Neural cell (in vitro differentiated cells): ENCODE results near the gene ATN1. TPM values are rescaled to one million over a fixed set of nuclear protein-coding genes. Genes with fewer than 3 reads are reported as not detected.

Source experiments
- H2AFZ ChIP-seq: fragments of 200-600, 300-800 bp; sonication (generic), shearing (Covaris generic); 2 replicates; pipeline ENCODE4 v1.6.0; 2014; ENCODE audit warnings: low read depth, mild to moderate bottlenecking, antibody characterized with exemption, low read length, moderate library complexity
- H3F3A ChIP-seq: fragments of 200-600 bp; shearing (Covaris generic); 2 replicates; pipeline ENCODE4 v1.6.1; 2016; ENCODE audit warnings: mild to moderate bottlenecking, moderate library complexity, mixed read lengths, antibody characterized with exemption, low read length; ENCODE audit not compliant: insufficient read depth, poor library complexity, severe bottlenecking
- H3K27ac ChIP-seq: fragments of 200-600, 300-800 bp; sonication (generic), shearing (Covaris generic); 2 replicates; pipeline ENCODE4 v1.5.1; 2014; ENCODE audit warnings: mild to moderate bottlenecking, low read length, moderate library complexity
- H3K27me3 ChIP-seq: fragments of 300-800, 200-600 bp; sonication (generic), shearing (Covaris generic); 2 replicates; pipeline ENCODE4 v1.6.0; 2014; ENCODE audit warnings: mild to moderate bottlenecking, low read depth, low read length, moderate library complexity; ENCODE audit not compliant: insufficient read depth
- H3K36me3 ChIP-seq: fragments of 300-800, 200-600 bp; sonication (generic), shearing (Covaris generic); 2 replicates; pipeline ENCODE4 v1.5.1; 2014; ENCODE audit warnings: mild to moderate bottlenecking, antibody characterized with exemption, low read length, moderate library complexity; ENCODE audit not compliant: insufficient read depth
- H3K4me2 ChIP-seq: fragments of 300-800, 200-600 bp; sonication (generic), shearing (Covaris generic); 2 replicates; pipeline ENCODE4 v1.6.0; 2014; ENCODE audit warnings: mild to moderate bottlenecking, low read length
- H3K4me3 ChIP-seq: fragments of 300-800, 200-600 bp; sonication (generic), shearing (Covaris generic); 2 replicates; pipeline ENCODE4 v1.5.1; 2014; ENCODE audit warnings: mild to moderate bottlenecking, low read length, moderate library complexity
- H3K79me2 ChIP-seq: fragments of 200-600 bp; shearing (Covaris generic); replicated peaks from 2 replicates; pipeline ENCODE4 v1.6.0; 2014; ENCODE audit warnings: mild to moderate bottlenecking, low read length, moderate library complexity; ENCODE audit not compliant: insufficient read depth
- H3K9ac ChIP-seq: fragments of 300-800, 200-600 bp; sonication (generic), shearing (Covaris generic); 2 replicates; pipeline ENCODE4 v1.6.1; 2016; ENCODE audit warnings: mild to moderate bottlenecking, low read length, mixed read lengths
- H3K9me2 ChIP-seq: fragments of 200-600 bp; shearing (Covaris generic); 2 replicates; pipeline ENCODE4 v1.6.1; 2016; ENCODE audit warnings: mild to moderate bottlenecking, low read length, mixed read lengths; ENCODE audit not compliant: insufficient read depth
- H3K9me3 ChIP-seq: fragments of 200-600, 300-800 bp; sonication (generic), shearing (Covaris generic); 2 replicates; pipeline ENCODE4 v1.6.1; 2016; ENCODE audit warnings: mild to moderate bottlenecking, mixed run types, low read length, moderate library complexity, mixed read lengths
- H4K20me1 ChIP-seq: fragments of 200-600 bp; shearing (Covaris generic); 2 replicates; pipeline ENCODE4 v1.6.1; 2016; ENCODE audit warnings: mild to moderate bottlenecking, mixed run types; ENCODE audit not compliant: insufficient read depth
- CTCF ChIP-seq: fragments of 450-650 bp; IDR thresholded peaks from 2 replicates; pipeline ENCODE4 v1.5.1; 2014; ENCODE audit warnings: antibody characterized with exemption, mild to moderate bottlenecking, moderate library complexity; ENCODE audit not compliant: poor library complexity, severe bottlenecking
- EP300 ChIP-seq: fragments of 450-650 bp; conservative IDR thresholded peaks from 2 replicates; pipeline ENCODE4 v1.6.1; 2014; ENCODE audit warnings: antibody characterized with exemption, mild to moderate bottlenecking, moderate library complexity; ENCODE audit not compliant: poor library complexity, severe bottlenecking
- EZH2 ChIP-seq: fragments of 200-600, 300-800 bp; shearing (Covaris generic), sonication (generic); IDR thresholded peaks from 2 replicates; pipeline ENCODE4 v1.6.1; 2014; ENCODE audit warnings: antibody characterized with exemption, low read length, borderline replicate concordance, mild to moderate bottlenecking; ENCODE audit not compliant: insufficient read depth, poor library complexity, severe bottlenecking
- MXI1 ChIP-seq: fragments of 450-650 bp; conservative IDR thresholded peaks from 2 replicates; pipeline ENCODE4 v1.6.1; 2014; ENCODE audit warnings: antibody characterized with exemption, mild to moderate bottlenecking; ENCODE audit not compliant: poor library complexity, severe bottlenecking
- POLR2AphosphoS5 ChIP-seq: IDR thresholded peaks from 2 replicates; pipeline ENCODE4 v1.6.1; 2012
- RAD21 ChIP-seq: fragments of 450-650 bp; conservative IDR thresholded peaks from 2 replicates; pipeline ENCODE4 v1.6.1; 2014; ENCODE audit warnings: antibody characterized with exemption, mild to moderate bottlenecking, moderate library complexity
- REST ChIP-seq: IDR thresholded peaks from 2 replicates; pipeline ENCODE4 v1.6.1; 2012; ENCODE audit warnings: borderline replicate concordance
- SMC3 ChIP-seq: fragments of 450-650 bp; conservative IDR thresholded peaks from 2 replicates; pipeline ENCODE4 v1.6.1; 2014; ENCODE audit warnings: antibody characterized with exemption, mild to moderate bottlenecking, moderate library complexity; ENCODE audit not compliant: poor library complexity
- TAF1 ChIP-seq: IDR thresholded peaks from 2 replicates; pipeline ENCODE4 v1.6.1; 2012; ENCODE audit warnings: low read depth
- polyA plus RNA-seq: library from polyadenylated mRNA; depleted of rRNA; stranded (reverse); fragments of >200 nt; gene quantifications from 2 replicates; pipeline ENCODE4 v1.2.3, GENCODE V29; 2014

ATN1 gene
- polyA plus RNA-seq, 1 donor from 2014 or later, result 9.2 TPM

- Histone ChIP-seq H3K9me3 (no peaks in the 10 kb centered on the region), H3K9ac (no peak overlapping the region), H3K27me3 (no peaks in the 10 kb centered on the region), H3F3A (no peaks in the 10 kb centered on the region), H3K9me2 (no peaks in the 10 kb centered on the region), H3K36me3 (no peaks in the 10 kb centered on the region), H4K20me1 (no peaks in the 10 kb centered on the region), H3K27ac (no peak overlapping the region), H3K4me2 (no peak overlapping the region), H3K79me2 (no peaks in the 10 kb centered on the region), H3K4me3 (no peak overlapping the region), H2AFZ (no peak overlapping the region)
- TF ChIP-seq EP300, result no peak
- TF ChIP-seq TAF1, result no peak
- no peak for TF ChIP-seq EZH2
- no peak for TF ChIP-seq CTCF
- no peak for TF ChIP-seq POLR2AphosphoS5
- TF ChIP-seq RAD21, result no peak
- no peak for TF ChIP-seq SMC3
- no peak for TF ChIP-seq MXI1
Measured at GRCh38 chr12:6960593-6961277, 33.0 kb downstream of the ATN1 start.

GRCh38 chr12:6961278-6961694 is 33.5 kb downstream of the ATN1 start:
- H3K27me3 ChIP-seq, result no peaks in the 10 kb centered on the region
- H3K9ac ChIP-seq, result no peak overlapping the region
- no peaks in the 10 kb centered on the region for H3F3A ChIP-seq
- no peaks in the 10 kb centered on the region for H3K79me2 ChIP-seq
- no peak for TF ChIP-seq MXI1
- TF ChIP-seq POLR2AphosphoS5, result no peak
- TF ChIP-seq REST, result no peak
- no peak for TF ChIP-seq RAD21
- TF ChIP-seq SMC3, result no peak
- TF ChIP-seq TAF1, result no peak
- TF ChIP-seq EZH2, result no peak
- no peak for TF ChIP-seq CTCF
- TF ChIP-seq EP300, result no peak
- no peaks in the 10 kb centered on the region for H3K36me3 ChIP-seq
- no peaks in the 10 kb centered on the region for H4K20me1 ChIP-seq
- H3K27ac ChIP-seq, result no peak overlapping the region
- no peaks in the 10 kb centered on the region for H3K9me2 ChIP-seq
- H2AFZ ChIP-seq, result no peak overlapping the region
- no peak overlapping the region for H3K4me3 ChIP-seq
- H3K9me3 ChIP-seq, result no peaks in the 10 kb centered on the region
- no peak overlapping the region for H3K4me2 ChIP-seq
